PC-3 (cell line): ENCODE measurements around the gene TANGO2. TPM values are rescaled to one million over a fixed set of nuclear protein-coding genes. Genes with fewer than 3 reads are reported as not detected.

Experiments
- ATAC-seq: fragments of 200-7000 bp; cut with Tn5 transposase; 2 replicates; pipeline ENCODE4 v1.9.1; 2020; ENCODE audit warnings: mild to moderate bottlenecking, moderate library complexity
- BruUV-seq: library from RNA; stranded (reverse); fragments of 400-500 nt; replicated peaks from 2 replicates; lab custom pipeline; 2021; lab: Mats Ljungman, UMichigan
- CTCF ChIA-PET: fragments of 300-600 bp; sonication (Branson Sonifier 250); formaldehyde crosslinking; loops from one replicate; lab custom pipeline; 2022; ENCODE audit warnings: antibody characterized with exemption; lab: Charles Lee
- POLR2A ChIA-PET: fragments of 300-600 bp; sonication (Branson Sonifier 250); formaldehyde crosslinking; loops from one replicate; lab custom pipeline; 2022; ENCODE audit warnings: antibody characterized with exemption; ENCODE audit not compliant: unreplicated experiment; lab: Charles Lee
- DNase-seq: peaks from one replicate; pipeline ENCODE4 v3.0.0-alpha.2; 2015
- H2AFZ ChIP-seq: fragments of 300-600 bp; sonication (generic); 2 replicates; pipeline ENCODE4 v1.6.0; 2016; ENCODE audit warnings: antibody characterized with exemption, low read length
- H3F3A ChIP-seq: fragments of 300-600 bp; sonication (generic); one replicate; pipeline ENCODE4 v1.6.0; 2017; ENCODE audit warnings: antibody characterized with exemption, low read length, control low read depth, mild to moderate bottlenecking; ENCODE audit not compliant: unreplicated experiment
- H3K27ac ChIP-seq: fragments of 300-600 bp; sonication (generic); 2 replicates; pipeline ENCODE4 v1.5.1; 2016; ENCODE audit warnings: mild to moderate bottlenecking, low read length
- H3K27me3 ChIP-seq: fragments of 300-600 bp; sonication (generic); 2 replicates; pipeline ENCODE4 v1.6.1; 2016; ENCODE audit warnings: low read length, mixed read lengths
- H3K36me3 ChIP-seq: fragments of 300-600 bp; sonication (generic); 2 replicates; pipeline ENCODE4 v1.6.1; 2016; ENCODE audit warnings: low read depth, mixed run types, low read length, mixed read lengths
- H3K4me1 ChIP-seq: fragments of 300-600 bp; sonication (generic); 2 replicates; pipeline ENCODE4 v1.5.1; 2016; ENCODE audit warnings: low read length; ENCODE audit not compliant: insufficient read depth
- H3K4me2 ChIP-seq: fragments of 300-600 bp; sonication (generic); 2 replicates; pipeline ENCODE4 v1.6.0; 2016; ENCODE audit warnings: low read length
- H3K4me3 ChIP-seq: fragments of 300-600 bp; sonication (generic); 2 replicates; pipeline ENCODE4 v1.5.1; 2016; ENCODE audit warnings: mild to moderate bottlenecking, low read length, mixed read lengths
- H3K79me2 ChIP-seq: fragments of 300-600 bp; sonication (generic); 2 replicates; pipeline ENCODE4 v1.6.1; 2017; ENCODE audit warnings: low read length, mixed read lengths
- H3K9ac ChIP-seq: fragments of 300-600 bp; sonication (generic); 2 replicates; pipeline ENCODE4 v1.6.0; 2016; ENCODE audit warnings: mild to moderate bottlenecking, low read length
- H3K9me2 ChIP-seq: fragments of 300-600 bp; sonication (generic); replicated peaks from 2 replicates; pipeline ENCODE4 v1.6.1; 2016; ENCODE audit warnings: mixed run types, low read length, mixed read lengths
- H3K9me3 ChIP-seq: fragments of 300-600 bp; sonication (generic); 2 replicates; pipeline ENCODE4 v1.6.1; 2016; ENCODE audit warnings: low read length, mixed read lengths
- H4K20me1 ChIP-seq: fragments of 300-600 bp; sonication (generic); 2 replicates; pipeline ENCODE4 v1.6.1; 2016; ENCODE audit warnings: low read length, mixed read lengths
- CTCF ChIP-seq: fragments of 300-600 bp; sonication (generic); conservative IDR thresholded peaks from 2 replicates; pipeline ENCODE4 v1.5.1; 2017; ENCODE audit warnings: antibody characterized with exemption, low read depth, mild to moderate bottlenecking, low read length
- EZH2 ChIP-seq: fragments of 300-600 bp; sonication (generic); IDR thresholded peaks from one replicate; pipeline ENCODE4 v1.6.1; 2017; ENCODE audit warnings: antibody characterized with exemption, mild to moderate bottlenecking, low read length; ENCODE audit not compliant: unreplicated experiment
- EZH2phosphoT487 ChIP-seq: fragments of 300-600 bp; sonication (generic); IDR thresholded peaks from 2 replicates; pipeline ENCODE4 v1.6.1; 2018; ENCODE audit warnings: mild to moderate bottlenecking, antibody characterized with exemption, low read length, borderline replicate concordance
- intact Hi-C: fragments of 100-400 bp; cut with micrococcal nuclease; formaldehyde crosslinking; loops from 2 replicates; pipeline ENCODE4 v1.9.0; 2023
- total RNA-seq: library from RNA; depleted of rRNA; stranded (reverse); fragments of >200 nt; gene quantifications from 2 replicates; pipeline ENCODE4 v1.2.3, GENCODE V29; 2014

The TANGO2 gene
- total RNA-seq, 1 experiment from 2014 or later, result 23.5 TPM

GRCh38 chr22:20079745-20080444 is 59.0 kb downstream of the TANGO2 start, which contains the start of gene DGCR8:
Gene DGCR8, plus strand, starts transcription at chr22:20080241. Its CDS starts 5,723 bp downstream, at chr22:20085964.
- Histone ChIP-seq H3K27ac (peak within 1 kb of the TSS; percentile 73), H3K9me3 (no peaks in the 10 kb centered on the region), H3K4me2 (peak within 1 kb of the TSS; percentile 96), H4K20me1 (peaks cover 24% of the 10 kb centered on the region), H3K9me2 (no peaks in the 10 kb centered on the region), H3F3A (no peaks in the 10 kb centered on the region), H3K4me1 (peaks cover 17% of the 10 kb centered on the region), H3K27me3 (no peaks in the 10 kb centered on the region), H3K36me3 (peaks cover 3% of the 10 kb centered on the region; the same call in 1 of the 2 replicates), H3K9ac (peak within 1 kb of the TSS; percentile 100), H2AFZ (peak within 1 kb of the TSS; percentile 94), H3K4me3 (peak within 1 kb of the TSS; percentile 93), H3K79me2 (peaks cover 46% of the 10 kb centered on the region)
- intact Hi-C loops, result loop anchor here (2.0 kb wide), 1 partner anchor 37 kb away; the partner anchor contains the start of genes RANBP1 and TRMT2A
- no TSS peak for BruUV-seq
- DNase-seq, result peak; percentile 93
- ChIA-PET POLR2A (no interaction called here), CTCF (interaction anchor here (0.6 kb wide), 1 partner anchor 399 kb away, joined by 3 read pairs; no protein-coding TSS in a partner anchor)
- no peak for TF ChIP-seq EZH2phosphoT487
- TF ChIP-seq EZH2, result no peak
- TF ChIP-seq CTCF, result no peak
- ATAC-seq, result peak; percentile 90

- CTCF ChIA-PET, result no interaction called here
Measured at GRCh38 chr22:20080445-20080775, 59.5 kb downstream of the TANGO2 start.

More at GRCh38 chr22:20080445-20080775, 59.5 kb downstream of the TANGO2 start:
- Histone ChIP-seq H3K9me3 (no peaks in the 10 kb centered on the region), H3K79me2 (peaks cover 51% of the 10 kb centered on the region), H3K9me2 (no peaks in the 10 kb centered on the region), H3K36me3 (peaks cover 9% of the 10 kb centered on the region; the same call in 1 of the 2 replicates), H2AFZ (0 out of 2 replicates have a peak overlapping the region, but pooled peaks have one; percentile 24), H3K9ac (peak overlapping the region; percentile 100), H3K27me3 (no peaks in the 10 kb centered on the region), H3K4me1 (peaks cover 17% of the 10 kb centered on the region), H3F3A (no peaks in the 10 kb centered on the region), H3K4me3 (peak overlapping the region; percentile 93), H4K20me1 (peaks cover 30% of the 10 kb centered on the region), H3K27ac (peak overlapping the region; percentile 73), H3K4me2 (peak overlapping the region; percentile 96)
- no TSS peak for BruUV-seq
- POLR2A ChIA-PET, result no interaction called here
- peak; percentile 48 for ATAC-seq
- TF ChIP-seq CTCF (no peak), EZH2 (no peak), EZH2phosphoT487 (no peak)
- intact Hi-C loops, result loop anchor here (2.0 kb wide), 1 partner anchor 36 kb away; the partner anchor contains the start of genes RANBP1 and TRMT2A
- peak; percentile 41 for DNase-seq
